A673 (cell line): ENCODE measurements around the gene CCL4. TPM values are rescaled to one million over a fixed set of nuclear protein-coding genes. Genes with fewer than 3 reads are reported as not detected.

Source experiments
- BruUV-seq: library from RNA; stranded (reverse); fragments of 400-500 nt; replicated peaks from 2 replicates; lab custom pipeline; 2021; lab: Mats Ljungman, UMichigan
- CTCF ChIA-PET: fragments of 300-600 bp; sonication (Branson Sonifier 250); formaldehyde crosslinking; loops from one replicate; lab custom pipeline; 2022; ENCODE audit warnings: antibody characterized with exemption; lab: Charles Lee
- POLR2A ChIA-PET: fragments of 300-600 bp; sonication (Branson Sonifier 250); formaldehyde crosslinking; loops from one replicate; lab custom pipeline; 2022; ENCODE audit warnings: antibody characterized with exemption; ENCODE audit not compliant: low non-redundant PET; lab: Charles Lee
- DNase-seq: peaks from one replicate; pipeline ENCODE4 v3.0.0-alpha.2; 2015; ENCODE audit warnings: low spot score
- H3K27ac ChIP-seq: fragments of 200-600 bp; sonication (generic); 2 replicates; pipeline ENCODE4 v1.5.1; 2016; ENCODE audit warnings: mixed run types, low read depth, mild to moderate bottlenecking, mixed read lengths, antibody characterized with exemption, low read length; ENCODE audit not compliant: poor library complexity, severe bottlenecking
- H3K27me3 ChIP-seq: fragments of 200-600 bp; sonication (generic); replicated peaks from 2 replicates; pipeline ENCODE4 v1.6.1; 2017; ENCODE audit warnings: mixed run types, low read depth, mild to moderate bottlenecking, mixed read lengths, antibody characterized with exemption, low read length; ENCODE audit not compliant: insufficient read depth, poor library complexity
- H3K36me3 ChIP-seq: fragments of 200-600 bp; sonication (generic); 2 replicates; pipeline ENCODE4 v1.6.1; 2016; ENCODE audit warnings: mixed run types, mild to moderate bottlenecking, mixed read lengths, antibody characterized with exemption, low read length; ENCODE audit not compliant: insufficient read depth, poor library complexity, severe bottlenecking
- H3K4me1 ChIP-seq: fragments of 200-600 bp; sonication (generic); 2 replicates; pipeline ENCODE4 v1.6.1; 2017; ENCODE audit warnings: mixed run types, mild to moderate bottlenecking, mixed read lengths, antibody characterized with exemption, low read length; ENCODE audit not compliant: insufficient read depth, poor library complexity, severe bottlenecking
- H3K4me3 ChIP-seq: fragments of 200-600 bp; sonication (generic); 2 replicates; pipeline ENCODE4 v1.5.1; 2016; ENCODE audit warnings: low read depth, mixed run types, mild to moderate bottlenecking, mixed read lengths, low read length; ENCODE audit not compliant: poor library complexity, severe bottlenecking
- H3K9me3 ChIP-seq: fragments of 200-600 bp; sonication (generic); 2 replicates; pipeline ENCODE4 v1.6.1; 2016; ENCODE audit warnings: mixed run types, low read depth, mild to moderate bottlenecking, mixed read lengths, antibody characterized with exemption, low read length; ENCODE audit not compliant: poor library complexity, severe bottlenecking
- CTCF ChIP-seq: fragments of 300-800, 200-600 bp; sonication (generic); conservative IDR thresholded peaks from 2 replicates; pipeline ENCODE4 v1.5.1; 2017; ENCODE audit warnings: low read depth, mild to moderate bottlenecking, antibody characterized with exemption, low read length, moderate library complexity, mixed read lengths
- EZH2 ChIP-seq: fragments of 200-600 bp; sonication (generic); IDR thresholded peaks from 2 replicates; pipeline ENCODE4 v1.6.1; 2017; ENCODE audit warnings: borderline replicate concordance, low read depth, mild to moderate bottlenecking, mixed read lengths, antibody characterized with exemption, low read length; ENCODE audit not compliant: poor library complexity, severe bottlenecking
- intact Hi-C: fragments of 100-400 bp; cut with micrococcal nuclease; formaldehyde crosslinking; loops from one replicate; pipeline ENCODE4 v1.10.0; 2022; ENCODE audit not compliant: unreplicated experiment
- total RNA-seq: library from RNA; stranded (reverse); gene quantifications from 2 replicates; pipeline ENCODE4 v1.2.3, GENCODE V29; 2021

Gene CCL4
- total RNA-seq, 1 experiment from 2014 or later, result not detected

GRCh38 chr17:36063786-36064541 is 39.7 kb upstream of the CCL4 start, which contains the start of gene CCL18:
CCL18 (plus strand) TSS chr17:36064272; CDS start chr17:36064343, 71 bp downstream.
- BruUV-seq, result no TSS peak
- no peak for DNase-seq
- H3K4me1 ChIP-seq, result no peaks in the 10 kb centered on the region
- no peak within 1 kb of the TSS for H3K27ac ChIP-seq
- POLR2A ChIA-PET, result no interaction called here
- TF ChIP-seq EZH2 (no peak), CTCF (no peak)
- no peaks in the 10 kb centered on the region for H3K36me3 ChIP-seq
- no peaks in the 10 kb centered on the region for H3K27me3 ChIP-seq
- no peak within 1 kb of the TSS for H3K4me3 ChIP-seq
- intact Hi-C loops, result no loop called here
- CTCF ChIA-PET, result no interaction called here
- H3K9me3 ChIP-seq, result no peaks in the 10 kb centered on the region

- H3K27ac ChIP-seq, result no peak overlapping the region
- no peak for DNase-seq
- ChIA-PET CTCF (no interaction called here), POLR2A (no interaction called here)
- no peaks in the 10 kb centered on the region for H3K4me1 ChIP-seq
- TF ChIP-seq EZH2, result no peak
- TF ChIP-seq CTCF, result no peak
- H3K36me3 ChIP-seq, result no peaks in the 10 kb centered on the region
- BruUV-seq, result no TSS peak
- intact Hi-C loops, result no loop called here
- no peak overlapping the region for H3K4me3 ChIP-seq
- H3K9me3 ChIP-seq, result no peaks in the 10 kb centered on the region
- H3K27me3 ChIP-seq, result no peaks in the 10 kb centered on the region
Measured at GRCh38 chr17:36066365-36066985, 37.2 kb upstream of the CCL4 start.

GRCh38 chr17:36068524-36068923 is 35.1 kb upstream of the CCL4 start:
- no peak for TF ChIP-seq CTCF
- no peak for TF ChIP-seq EZH2
- CTCF ChIA-PET, result no interaction called here
- BruUV-seq, result no TSS peak

More at GRCh38 chr17:36068524-36068923, 35.1 kb upstream of the CCL4 start:
- H3K4me1 ChIP-seq, result no peaks in the 10 kb centered on the region
- H3K27me3 ChIP-seq, result no peaks in the 10 kb centered on the region
- no peak overlapping the region for H3K27ac ChIP-seq
- no peaks in the 10 kb centered on the region for H3K36me3 ChIP-seq
- no peak for DNase-seq
- H3K9me3 ChIP-seq, result no peaks in the 10 kb centered on the region
- no peak overlapping the region for H3K4me3 ChIP-seq
- POLR2A ChIA-PET, result no interaction called here
- intact Hi-C loops, result no loop called here
